Mesenchymal stem cell (in vitro differentiated cells and primary cell): Measurements from ENCODE around the gene GABBR2.

Experiments used
- DNase-seq: peaks from one replicate; pipeline ENCODE4 v3.0.0-alpha.2; 2013
- H2AFZ ChIP-seq: one replicate; pipeline ENCODE4 v1.6.1; 2013; ENCODE audit warnings: low read depth, mild to moderate bottlenecking, control low read depth, inconsistent platforms, low read length, moderate library complexity
- H2AK5ac ChIP-seq: 2 replicates; pipeline ENCODE4 v1.6.1; 2013; ENCODE audit warnings: low read length, moderate library complexity, mild to moderate bottlenecking, inconsistent platforms; ENCODE audit not compliant: severe bottlenecking
- H2BK120ac ChIP-seq: one replicate; pipeline ENCODE4 v1.6.1; 2013; ENCODE audit warnings: low read depth, mild to moderate bottlenecking, inconsistent platforms, low read length, moderate library complexity
- H2BK12ac ChIP-seq, 2 experiments: one replicate each; pipeline ENCODE4 v1.6.1; 2013; ENCODE audit warnings: inconsistent platforms in 2 of 2, low read length in 2 of 2, mild to moderate bottlenecking in 2 of 2, moderate library complexity in 2 of 2, control low read depth in 1 of 2
- H2BK15ac ChIP-seq: one replicate; pipeline ENCODE4 v1.6.1; 2013; ENCODE audit warnings: mild to moderate bottlenecking, low read depth, inconsistent platforms; ENCODE audit not compliant: poor library complexity, severe bottlenecking
- H2BK5ac ChIP-seq: 2 replicates; pipeline ENCODE4 v1.6.1; 2013; ENCODE audit warnings: low read depth, mild to moderate bottlenecking, low read length, control low read depth, inconsistent platforms; ENCODE audit not compliant: poor library complexity, severe bottlenecking
- H3K14ac ChIP-seq, 2 experiments: one replicate each; pipeline ENCODE4 v1.6.1; 2013; ENCODE audit warnings: inconsistent platforms in 2 of 2, low read length in 2 of 2, control low read depth in 1 of 2, mild to moderate bottlenecking in 1 of 2, moderate library complexity in 1 of 2
- H3K18ac ChIP-seq, 2 experiments: one replicate each; pipeline ENCODE4 v1.6.1; 2013; ENCODE audit warnings: inconsistent platforms in 2 of 2, low read length in 2 of 2, control low read depth in 1 of 2, low read depth in 1 of 2, mild to moderate bottlenecking in 1 of 2
- H3K23ac ChIP-seq, 2 experiments: one replicate each; pipeline ENCODE4 v1.6.1; 2013; ENCODE audit warnings: inconsistent platforms in 2 of 2, low read length in 2 of 2, mild to moderate bottlenecking in 2 of 2, moderate library complexity in 2 of 2, control low read depth in 1 of 2
- H3K27ac ChIP-seq: 2 replicates; pipeline ENCODE4 v1.5.1; 2013; ENCODE audit warnings: mild to moderate bottlenecking, moderate library complexity, low read length, control low read depth, inconsistent platforms; ENCODE audit not compliant: poor library complexity, severe bottlenecking
- H3K27me3 ChIP-seq, 2 experiments: 2 replicates each; pipeline versions ENCODE4 v1.6.1 to v1.7.0; 2013; ENCODE audit warnings: low read length in 2 of 2, mild to moderate bottlenecking in 2 of 2, moderate library complexity in 2 of 2, control low read depth in 1 of 2, inconsistent platforms in 1 of 2; ENCODE audit not compliant: control insufficient read depth in 1 of 2, insufficient read depth in 1 of 2
- H3K36me3 ChIP-seq, 2 experiments: 2 replicates each; pipeline versions ENCODE4 v1.6.1 to v1.7.0; 2013; ENCODE audit warnings: low read length in 2 of 2, control low read depth in 1 of 2, inconsistent platforms in 1 of 2, low read depth in 1 of 2, mild to moderate bottlenecking in 1 of 2; ENCODE audit not compliant: insufficient read depth in 2 of 2, control insufficient read depth in 1 of 2
- H3K4ac ChIP-seq, 2 experiments: one replicate each; pipeline ENCODE4 v1.6.1; 2013; ENCODE audit warnings: inconsistent platforms in 2 of 2, low read length in 2 of 2, mild to moderate bottlenecking in 2 of 2, moderate library complexity in 2 of 2, control low read depth in 1 of 2, low read depth in 1 of 2
- H3K4me1 ChIP-seq: 2 replicates; pipeline ENCODE4 v1.6.1; 2013; ENCODE audit warnings: low read depth, low read length, control low read depth; ENCODE audit not compliant: control insufficient read depth, insufficient read depth
- H3K4me2 ChIP-seq: 2 replicates; pipeline ENCODE4 v1.6.1; 2013; ENCODE audit warnings: low read length, mild to moderate bottlenecking, inconsistent platforms; ENCODE audit not compliant: poor library complexity, severe bottlenecking
- H3K4me3 ChIP-seq, 2 experiments: 2 replicates each; pipeline versions ENCODE4 v1.5.1 to v1.7.0; 2013; ENCODE audit warnings: low read length in 2 of 2, mild to moderate bottlenecking in 2 of 2, control low read depth in 1 of 2, low read depth in 1 of 2; ENCODE audit not compliant: insufficient read depth in 1 of 2
- H3K79me1 ChIP-seq: replicated peaks from 2 replicates; pipeline ENCODE4 v1.6.1; 2013; ENCODE audit warnings: mild to moderate bottlenecking, control low read depth, low read length, inconsistent platforms; ENCODE audit not compliant: poor library complexity, severe bottlenecking
- H3K9ac ChIP-seq: 2 replicates; pipeline ENCODE4 v1.7.0; 2013; ENCODE audit warnings: mild to moderate bottlenecking, low read length, moderate library complexity
- H3K9me3 ChIP-seq: 2 replicates; pipeline ENCODE4 v1.7.0; 2013; ENCODE audit warnings: mild to moderate bottlenecking, low read length; ENCODE audit not compliant: control insufficient read depth
- H4K8ac ChIP-seq: one replicate; pipeline ENCODE4 v1.6.1; 2013; ENCODE audit warnings: inconsistent platforms, mild to moderate bottlenecking, low read length, moderate library complexity
- H4K91ac ChIP-seq: one replicate; pipeline ENCODE4 v1.6.1; 2013; ENCODE audit warnings: mild to moderate bottlenecking, low read length, inconsistent platforms
- WGBS: methylation state at CpG from one replicate; pipeline ENCODE4 v1.1.7; 2013; ENCODE audit warnings: mixed read lengths; 5-methylcytosine and 5-hydroxymethylcytosine counted together

Gene GABBR2

DNA sequence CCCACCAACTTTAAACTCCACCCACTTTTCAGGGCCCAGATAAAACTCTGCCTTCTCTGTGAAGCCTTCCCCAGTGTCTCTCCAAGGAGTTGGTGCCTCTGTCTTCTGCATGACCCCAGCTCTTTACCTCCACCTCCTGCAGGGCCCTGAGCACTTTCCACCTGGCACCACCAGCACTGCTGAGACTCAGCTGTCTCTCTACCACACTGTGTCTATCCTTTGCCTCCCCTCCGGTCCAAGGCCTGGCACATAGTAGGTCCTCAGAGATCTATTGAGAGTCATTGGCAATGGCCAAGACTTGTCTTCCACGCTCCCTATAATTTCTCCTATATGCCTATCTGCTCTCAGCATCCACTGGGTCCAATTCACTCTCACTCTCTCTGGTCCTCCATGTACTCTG, 12.9 kb upstream of the GABBR2 start:
- Histone ChIP-seq H2AK5ac (no peak overlapping the region), H3K4ac (no peak overlapping the region), H3K27me3 (peaks cover 65 to 71% of the 10 kb centered on the region in 2 experiments), H3K4me2 (no peak overlapping the region), H3K36me3 (no peaks in the 10 kb centered on the region), H3K4me1 (no peaks in the 10 kb centered on the region), H2BK15ac (no peak overlapping the region), H3K27ac (no peak overlapping the region), H2BK12ac (no peak overlapping the region), H3K9me3 (peaks cover 11% of the 10 kb centered on the region), H2BK5ac (no peak overlapping the region), H3K18ac (no peak overlapping the region), H3K79me1 (no peaks in the 10 kb centered on the region), H3K14ac (no peak overlapping the region), H2BK120ac (no peak overlapping the region), H4K8ac (no peak overlapping the region), H3K23ac (no peak overlapping the region), H3K4me3 (no peak overlapping the region), H3K9ac (no peak overlapping the region), H2AFZ (no peak overlapping the region), H4K91ac (no peak overlapping the region)
- DNase-seq: no peak
- WGBS: 68% methylated on average over 2 of the region's 2 CpGs

DNA sequence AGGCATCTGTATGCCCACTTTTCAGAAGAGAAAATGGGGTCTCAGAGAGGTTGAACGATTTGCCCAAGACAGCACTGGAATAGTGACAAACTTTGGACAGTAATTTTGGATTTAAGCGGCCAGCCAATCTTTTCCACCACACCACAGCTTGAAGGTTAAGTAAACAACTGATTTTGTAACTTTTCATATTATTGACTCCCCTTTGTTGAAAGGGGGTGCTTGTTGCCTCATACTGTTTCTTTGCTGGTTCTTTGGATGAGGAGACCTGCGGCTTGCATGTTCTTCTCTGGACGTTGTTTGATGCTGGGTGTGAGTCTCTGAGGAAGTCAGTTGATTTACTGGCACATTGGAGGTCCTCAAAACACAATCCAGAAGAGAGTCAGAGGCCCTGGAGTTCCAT, 11.7 kb upstream of the GABBR2 start:
- H2BK5ac ChIP-seq: no peak overlapping the region
- WGBS: 81% methylated on average over 3 of the region's 4 CpGs
- H3K14ac ChIP-seq: no peak overlapping the region
- no peak overlapping the region for H3K4ac ChIP-seq
- H3K79me1 ChIP-seq: no peaks in the 10 kb centered on the region
- H2BK12ac ChIP-seq: no peak overlapping the region
- no peak overlapping the region for H3K9ac ChIP-seq
- DNase-seq: no peak
- no peak overlapping the region for H3K4me2 ChIP-seq
- H3K18ac ChIP-seq: no peak overlapping the region
- H2AK5ac ChIP-seq: no peak overlapping the region
- no peak overlapping the region for H3K27ac ChIP-seq
- no peak overlapping the region for H3K23ac ChIP-seq
- no peak overlapping the region for H4K91ac ChIP-seq
- no peak overlapping the region for H3K4me3 ChIP-seq
- H3K9me3 ChIP-seq: peaks cover 11% of the 10 kb centered on the region
- no peaks in the 10 kb centered on the region for H3K4me1 ChIP-seq
- no peaks in the 10 kb centered on the region for H3K36me3 ChIP-seq
- peaks cover 65 to 69% of the 10 kb centered on the region in 2 experiments for H3K27me3 ChIP-seq
- H2BK15ac ChIP-seq: no peak overlapping the region
- no peak overlapping the region for H2AFZ ChIP-seq
- H2BK120ac ChIP-seq: no peak overlapping the region
- no peak overlapping the region for H4K8ac ChIP-seq

DNA sequence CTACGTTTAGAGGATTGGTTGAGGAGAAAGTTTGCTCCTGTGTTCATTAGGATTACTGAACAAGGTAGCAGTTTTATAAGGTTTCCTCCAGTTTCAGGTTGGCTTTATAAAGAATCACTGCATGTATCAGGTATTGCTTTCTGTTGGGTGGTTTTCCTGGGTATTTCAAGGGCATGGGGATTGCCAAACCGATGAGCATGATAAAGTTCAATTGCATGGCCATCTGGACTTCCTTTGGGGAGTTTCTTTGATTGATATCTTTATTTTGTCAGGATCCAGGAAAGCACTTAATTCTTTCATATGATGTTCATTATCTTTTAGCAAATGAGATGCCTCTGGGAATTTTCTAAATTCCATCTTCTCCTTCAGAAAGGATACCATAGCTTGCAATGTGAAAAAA, 10.3 kb upstream of the GABBR2 start:
- no peak overlapping the region for H3K27ac ChIP-seq
- no peaks in the 10 kb centered on the region for H3K79me1 ChIP-seq
- no peak overlapping the region for H2AK5ac ChIP-seq
- H3K4ac ChIP-seq: no peak overlapping the region
- H3K14ac ChIP-seq: no peak overlapping the region
- no peak overlapping the region for H2BK15ac ChIP-seq
- peaks cover 8% of the 10 kb centered on the region for H3K9me3 ChIP-seq
- H3K9ac ChIP-seq: no peak overlapping the region
- H3K23ac ChIP-seq: no peak overlapping the region
- DNase-seq: no peak
- no peak overlapping the region for H2AFZ ChIP-seq
- H4K91ac ChIP-seq: no peak overlapping the region
- WGBS: 68% methylated on average over 2 of the region's 2 CpGs
- no peak overlapping the region for H2BK5ac ChIP-seq
- no peaks in the 10 kb centered on the region for H3K36me3 ChIP-seq
- no peak overlapping the region for H2BK120ac ChIP-seq
- peaks cover 63 to 69% of the 10 kb centered on the region in 2 experiments for H3K27me3 ChIP-seq
- H3K4me2 ChIP-seq: no peak overlapping the region
- no peak overlapping the region for H4K8ac ChIP-seq
- H3K18ac ChIP-seq: no peak overlapping the region
- H2BK12ac ChIP-seq: no peak overlapping the region
- H3K4me1 ChIP-seq: no peaks in the 10 kb centered on the region
- H3K4me3 ChIP-seq: no peak overlapping the region

- WGBS: 100% methylated on average over 1 of the region's 1 CpG
- Histone ChIP-seq H3K4me2 (no peak overlapping the region), H2BK120ac (no peak overlapping the region), H3K18ac (no peak overlapping the region), H3K9ac (no peak overlapping the region), H2BK15ac (no peak overlapping the region), H2AFZ (no peak overlapping the region), H3K4me3 (no peak overlapping the region), H3K14ac (no peak overlapping the region), H2AK5ac (no peak overlapping the region), H4K91ac (no peak overlapping the region), H3K79me1 (no peaks in the 10 kb centered on the region), H3K4me1 (no peaks in the 10 kb centered on the region), H2BK5ac (no peak overlapping the region), H3K9me3 (no peaks in the 10 kb centered on the region), H3K27ac (no peak overlapping the region), H3K4ac (no peak overlapping the region), H3K27me3 (peaks cover 77 to 79% of the 10 kb centered on the region in 2 experiments), H4K8ac (no peak overlapping the region), H2BK12ac (no peak overlapping the region), H3K36me3 (no peaks in the 10 kb centered on the region), H3K23ac (no peak overlapping the region)
- no peak for DNase-seq
These were observed 6.1 kb upstream of the GABBR2 start for GRCh38 chr9:98714833-98715232.
